ENCODE data around the gene NEUROD4.

NEUROD4 gene

DNA sequence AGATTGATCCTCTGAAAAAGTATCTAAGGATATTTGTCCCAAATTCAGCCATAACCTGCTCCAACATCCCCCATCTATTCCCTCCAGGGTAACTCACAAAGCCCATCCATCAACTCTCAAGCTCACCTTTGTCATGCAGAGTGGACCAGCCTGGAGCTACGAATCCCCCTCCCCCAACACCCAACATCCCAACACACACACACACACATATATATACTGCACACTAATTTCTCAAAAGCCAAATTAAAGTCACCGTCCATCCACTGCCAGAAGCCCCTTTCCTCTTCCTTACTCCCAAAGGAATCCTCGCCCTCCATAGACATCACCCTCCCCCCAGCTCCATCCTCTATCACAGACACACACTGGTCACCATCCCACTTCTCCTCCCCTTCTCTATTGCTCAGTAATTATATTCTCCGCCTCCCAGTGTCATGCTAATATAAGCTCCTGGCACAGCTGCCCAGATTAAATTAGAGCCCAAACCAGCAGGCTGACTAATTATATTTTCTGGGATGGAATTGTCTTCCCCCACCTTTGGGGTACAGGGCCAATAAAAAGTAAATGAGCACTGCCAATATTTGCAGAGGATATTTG lies 21.7 kb upstream of the NEUROD4 start:
- no peak for DNase-seq (ENCODE audit: low read depth in 1 of 2, low spot score in 1 of 2)

DNA sequence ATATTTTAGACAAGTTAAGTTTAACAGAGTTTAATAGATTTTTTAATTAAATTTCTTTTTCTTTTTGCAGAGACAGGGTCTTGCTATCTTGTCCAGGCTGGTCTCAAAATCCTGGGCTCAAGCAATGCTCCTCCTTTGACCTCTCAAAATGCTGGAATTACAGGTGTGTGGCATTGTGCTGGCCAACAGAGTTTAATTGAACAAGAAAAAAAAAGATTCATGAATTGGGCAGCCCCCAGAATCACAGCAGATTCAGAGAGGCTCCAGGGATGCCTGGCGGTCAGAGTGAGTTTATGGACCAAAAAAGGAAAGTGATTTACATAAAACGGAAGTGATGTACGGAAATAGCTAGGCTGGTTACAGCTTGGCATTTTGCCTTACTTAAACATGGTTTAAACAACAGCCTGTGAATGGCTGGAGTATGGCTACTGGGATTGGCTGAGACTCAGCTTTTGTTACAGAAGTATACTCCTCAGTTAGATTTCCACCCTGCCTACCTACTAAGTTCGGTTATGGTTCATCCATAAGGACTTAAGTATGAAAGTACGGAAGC lies 20.7 kb upstream of the NEUROD4 start:
- DNase-seq (ENCODE audit: low read depth in 1 of 2, low spot score in 1 of 2) = no peak

DNA sequence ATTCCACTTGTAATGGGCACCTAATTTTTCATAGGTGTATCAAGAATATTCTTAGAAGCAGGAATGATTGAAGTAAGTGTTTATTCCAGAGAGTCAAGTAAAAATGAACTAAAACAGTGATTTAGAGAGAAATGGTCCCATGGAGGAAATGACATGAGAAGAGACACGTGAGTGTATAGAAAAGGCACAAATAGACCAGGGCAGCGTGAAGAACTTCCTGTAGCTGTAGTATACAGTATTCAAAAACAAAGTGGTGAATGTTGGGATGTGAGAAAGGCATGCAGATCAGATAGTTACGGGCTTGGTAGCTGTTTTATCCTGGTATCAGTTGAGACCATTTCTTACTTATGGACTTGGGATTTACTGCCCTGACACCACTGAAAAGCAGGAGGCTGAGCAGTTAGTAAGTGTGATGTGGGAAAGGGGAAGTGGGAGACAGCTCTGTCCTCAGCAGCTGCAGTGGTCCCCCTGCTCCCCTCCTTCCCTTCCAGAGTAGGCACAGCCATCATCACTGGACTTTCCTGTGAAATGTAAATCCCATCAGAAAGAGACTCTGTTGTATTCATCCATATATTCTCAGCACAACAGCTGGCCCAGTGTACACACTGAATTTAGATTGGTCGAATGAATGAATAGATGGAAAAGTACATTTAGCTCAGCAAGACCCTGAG lies 18.4 kb upstream of the NEUROD4 start:
- no peak for DNase-seq (ENCODE audit: low read depth in 1 of 2, low spot score in 1 of 2)

DNA sequence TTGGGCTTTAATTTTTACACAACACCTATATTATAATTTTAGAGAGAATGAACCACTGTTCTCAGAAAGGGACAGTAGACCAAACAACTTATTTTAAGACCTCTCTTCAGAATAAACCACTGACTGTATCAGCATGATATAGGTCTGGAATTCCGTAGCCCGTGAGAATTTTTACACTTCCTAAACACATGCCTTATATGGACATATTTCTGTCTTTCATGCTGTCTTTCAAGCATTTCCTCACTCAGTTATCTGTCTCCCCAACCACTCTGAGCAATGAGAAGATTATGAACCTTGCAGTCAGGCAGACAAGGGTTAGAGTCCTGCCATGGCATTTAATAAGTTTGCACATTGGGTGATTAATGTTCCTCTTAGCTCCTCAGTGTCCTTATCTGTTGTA lies 17.4 kb upstream of the NEUROD4 start:
- no peak for DNase-seq (ENCODE audit: low read depth in 1 of 2, low spot score in 1 of 2)

DNA sequence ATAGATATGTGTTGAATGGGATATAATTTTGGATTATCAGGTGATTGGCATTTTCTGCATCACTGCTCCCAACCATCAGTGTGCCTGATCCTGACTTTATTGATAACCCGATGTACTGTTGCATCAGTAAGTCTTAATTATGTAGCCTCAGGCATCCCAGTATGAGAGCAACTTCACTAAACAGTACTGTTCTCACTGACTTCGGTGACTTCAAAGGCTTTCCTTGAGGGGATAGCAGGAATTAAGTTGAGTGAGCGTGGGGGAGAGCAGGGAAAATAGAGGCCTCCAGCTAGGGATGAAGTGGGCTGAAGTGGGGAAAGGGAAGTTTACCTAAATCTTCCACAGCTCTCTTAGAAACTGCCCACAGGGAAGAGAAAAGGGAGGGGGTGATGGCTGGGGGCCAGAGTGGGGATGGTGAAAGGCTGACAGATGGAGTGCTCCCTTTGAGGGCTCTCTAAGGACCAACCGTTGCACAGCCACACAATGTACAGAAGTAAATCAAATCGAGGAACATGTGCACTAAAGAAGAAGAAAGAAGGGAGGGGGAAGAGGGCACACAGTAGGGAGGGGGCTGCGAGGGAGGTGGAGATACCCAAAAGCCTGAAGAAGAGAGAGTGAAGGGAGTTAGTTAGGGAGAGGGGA lies 10.7 kb upstream of the NEUROD4 start:
- no peak for DNase-seq (ENCODE audit: low read depth in 1 of 2, low spot score in 1 of 2)

DNA sequence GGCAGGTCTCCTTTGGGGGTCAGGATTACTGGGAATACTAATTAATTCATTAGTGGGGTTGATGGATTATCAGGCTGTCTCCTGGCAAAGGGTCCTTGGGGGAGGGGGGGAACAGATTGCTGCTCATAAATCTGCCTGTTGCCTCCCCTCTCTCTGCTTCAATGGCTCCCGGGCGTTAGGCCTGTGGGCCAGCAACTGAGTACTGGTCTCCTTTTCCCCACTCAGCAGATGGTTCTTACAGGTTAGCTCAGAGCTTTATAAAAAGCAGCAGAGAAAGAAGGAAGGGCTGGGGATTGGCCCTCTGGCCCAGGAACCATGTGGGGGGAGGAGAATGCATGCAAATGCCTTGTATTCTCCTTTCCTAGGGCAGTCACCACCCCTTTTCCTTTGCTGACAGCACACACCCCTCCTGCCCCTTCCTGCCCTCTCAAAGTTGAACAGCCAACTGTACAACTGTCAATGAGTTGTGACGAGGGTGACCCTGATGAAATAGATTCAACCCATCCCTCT lies 2.3 kb upstream of the NEUROD4 start:
- no peak for DNase-seq (ENCODE audit: low read depth in 1 of 2, low spot score in 1 of 2)

DNA sequence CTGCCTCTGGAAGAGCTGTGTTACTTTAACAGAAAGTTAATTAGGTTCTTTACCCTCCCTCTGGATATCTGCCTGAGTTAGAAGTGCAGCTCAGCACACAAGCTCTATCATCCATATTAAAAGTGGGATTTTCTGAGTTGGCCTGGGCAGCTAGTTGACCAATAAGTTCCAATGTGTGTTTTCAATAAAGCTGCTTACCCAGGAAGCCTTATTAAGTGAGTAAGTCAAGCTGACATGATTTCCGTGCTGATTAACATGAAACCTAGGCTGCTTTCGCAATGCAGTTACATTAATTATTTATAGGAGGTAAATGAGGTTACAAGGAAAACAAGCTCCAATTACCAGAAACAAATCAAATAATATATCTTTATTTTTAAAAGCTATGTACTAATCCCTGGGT lies 4.8 kb downstream of the NEUROD4 start:
- no peak for DNase-seq (ENCODE audit: low read depth in 1 of 2, low spot score in 1 of 2)

DNA sequence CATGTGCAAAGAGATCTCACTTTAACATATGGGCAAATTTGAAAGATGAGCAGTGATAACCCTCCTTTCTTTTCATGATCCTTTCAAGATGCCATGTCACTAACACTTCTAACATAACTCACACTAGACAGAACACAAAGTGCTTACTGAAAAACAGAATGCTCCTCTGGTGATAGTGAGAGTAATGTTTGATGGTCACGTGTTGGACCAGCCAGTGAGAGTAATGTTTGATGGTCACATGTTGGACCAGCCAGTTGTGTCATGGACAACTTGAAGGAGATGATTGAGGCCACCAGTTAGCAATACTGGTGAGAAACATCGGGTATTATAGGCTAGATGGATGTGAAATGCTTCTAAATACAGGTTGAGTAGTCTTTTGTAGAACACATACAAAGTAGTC lies 5.7 kb downstream of the NEUROD4 start:
- DNase-seq (ENCODE audit: low read depth in 1 of 2, low spot score in 1 of 2) = no peak

DNA sequence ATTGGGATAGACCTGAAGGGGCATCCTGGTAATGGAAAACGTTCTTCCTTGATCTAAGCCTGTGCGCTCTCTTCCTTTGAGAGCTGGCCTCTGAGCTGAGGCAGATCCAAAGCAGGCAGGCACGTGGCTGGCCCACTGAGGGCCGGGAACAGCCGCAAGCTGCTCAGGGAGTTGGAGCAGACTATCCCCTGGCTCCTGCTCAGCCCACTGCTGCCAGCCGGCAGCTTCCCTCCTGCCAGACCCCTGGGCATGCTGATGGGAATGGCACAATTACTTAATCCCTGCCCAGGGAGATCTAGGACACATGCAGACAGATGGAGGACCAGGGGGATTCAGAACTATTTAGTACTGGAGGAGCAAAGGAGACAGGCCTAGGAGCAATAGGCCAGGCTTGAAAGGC lies 14.4 kb downstream of the NEUROD4 start:
- no peak for DNase-seq (ENCODE audit: low read depth in 1 of 2, low spot score in 1 of 2)

DNA sequence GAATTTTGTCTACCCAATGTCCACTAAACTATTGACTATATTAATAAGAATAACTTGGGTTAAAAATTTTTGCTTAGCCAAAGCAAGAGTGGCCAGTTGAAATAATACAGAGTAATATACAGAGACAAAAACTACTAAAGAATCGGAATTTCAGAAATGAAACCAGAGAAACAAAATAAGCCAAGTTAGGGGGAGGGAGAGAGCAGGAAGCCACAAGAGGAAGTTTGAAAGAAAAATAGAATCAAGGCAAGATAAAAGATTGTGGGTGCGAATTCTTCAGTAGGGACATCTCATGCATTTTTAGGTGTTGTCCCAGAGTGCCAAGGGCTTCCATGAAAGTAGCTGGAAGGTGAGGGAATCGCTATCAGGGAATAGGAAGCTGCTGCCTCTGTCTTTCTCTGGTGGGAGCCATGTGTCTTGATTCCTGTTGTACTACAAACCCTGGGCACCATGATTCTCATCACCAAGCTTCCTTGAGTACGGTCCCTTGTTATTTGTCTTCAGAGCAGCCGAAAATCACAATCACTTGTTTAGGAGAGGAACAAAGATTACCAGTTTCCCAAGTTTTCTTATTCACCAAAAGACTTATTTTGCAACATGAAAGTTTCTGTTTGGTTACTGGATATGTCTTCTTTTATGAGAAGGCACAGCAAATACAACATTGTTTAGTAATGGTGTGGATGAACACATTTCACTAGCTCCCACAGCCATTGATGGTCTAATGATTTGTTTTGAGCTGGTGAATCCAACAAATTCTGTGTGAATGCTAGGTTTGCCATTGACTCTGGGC lies 16.7 kb downstream of the NEUROD4 start:
- DNase-seq (ENCODE audit: low read depth in 1 of 2, low spot score in 1 of 2) = no peak

DNA sequence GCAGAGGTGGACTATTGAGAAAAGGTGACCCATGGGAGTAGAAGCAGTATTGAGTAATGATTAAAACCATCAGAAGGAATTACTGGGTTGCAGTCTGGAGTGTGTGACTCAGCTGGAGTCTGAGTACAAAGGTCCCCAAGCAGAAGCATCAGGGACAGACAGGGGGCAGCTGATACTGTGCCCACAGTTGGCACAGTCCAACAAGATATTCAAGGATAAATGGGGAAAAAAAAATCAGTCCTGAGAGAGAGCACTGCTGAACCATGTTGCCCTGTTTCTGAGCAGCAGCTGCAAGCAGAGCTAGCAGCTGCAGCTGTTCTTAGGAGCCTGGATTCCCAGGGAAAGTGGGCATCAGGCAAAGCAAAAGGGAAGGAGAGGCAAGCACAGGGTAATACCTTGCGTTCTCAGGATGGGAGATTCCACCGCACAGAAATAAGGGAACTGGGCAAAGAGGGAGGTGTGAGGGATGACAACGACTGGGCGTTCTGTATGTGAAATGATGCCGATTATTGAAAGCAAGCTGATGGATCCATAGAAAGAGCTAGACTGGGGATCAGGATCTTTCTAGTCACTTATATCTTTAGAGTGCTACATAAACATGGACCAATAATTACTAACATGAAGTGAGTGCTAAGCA lies 17.7 kb downstream of the NEUROD4 start:
- DNase-seq (ENCODE audit: low read depth in 1 of 2, low spot score in 1 of 2) = no peak

DNA sequence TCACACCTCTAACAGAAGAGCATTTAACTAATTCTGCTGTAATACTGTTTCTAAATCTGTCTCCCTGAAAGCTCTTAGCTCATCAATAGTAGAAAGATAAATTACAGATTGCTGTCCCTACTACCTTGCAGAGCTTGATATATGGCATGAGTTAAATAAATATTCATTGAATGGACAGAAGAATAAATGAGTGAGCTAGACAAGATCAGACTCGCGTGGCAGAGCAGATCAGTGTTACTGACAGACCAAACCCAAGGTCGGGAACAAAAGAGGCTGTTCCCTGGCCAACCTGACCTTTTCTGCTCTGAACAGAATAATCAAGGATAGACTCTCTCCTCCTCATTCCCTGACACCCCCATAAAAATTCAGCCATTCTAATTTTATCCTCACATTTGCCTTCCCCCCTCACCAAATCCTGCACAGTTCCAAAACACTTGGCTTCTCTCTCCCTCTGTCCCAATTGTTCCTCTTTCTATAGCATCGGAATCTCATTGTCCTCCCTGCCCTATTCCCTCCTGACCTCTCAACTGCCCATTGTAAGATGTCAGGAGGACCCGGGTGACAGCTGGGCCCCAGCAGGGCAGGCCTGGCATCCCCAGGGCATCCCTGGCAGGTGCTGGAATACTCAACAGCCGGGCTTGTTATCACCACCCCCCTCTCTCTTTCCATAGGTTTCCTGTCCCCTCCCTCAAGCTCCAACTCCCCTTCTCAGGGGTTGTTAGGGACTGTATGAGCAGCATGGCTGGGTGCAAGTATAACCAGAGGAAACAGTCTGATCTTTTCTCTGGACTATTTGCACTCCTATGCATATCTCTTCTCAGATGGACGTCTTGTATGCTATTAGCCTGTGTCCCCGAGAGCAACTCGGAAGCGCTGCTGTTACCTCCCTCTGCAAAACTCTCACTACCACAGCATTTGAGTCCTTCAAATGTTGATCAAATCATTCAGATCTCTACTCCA lies 19.9 kb downstream of the NEUROD4 start:
- DNase-seq (ENCODE audit: low read depth in 1 of 2, low spot score in 1 of 2) = no peak

DNA sequence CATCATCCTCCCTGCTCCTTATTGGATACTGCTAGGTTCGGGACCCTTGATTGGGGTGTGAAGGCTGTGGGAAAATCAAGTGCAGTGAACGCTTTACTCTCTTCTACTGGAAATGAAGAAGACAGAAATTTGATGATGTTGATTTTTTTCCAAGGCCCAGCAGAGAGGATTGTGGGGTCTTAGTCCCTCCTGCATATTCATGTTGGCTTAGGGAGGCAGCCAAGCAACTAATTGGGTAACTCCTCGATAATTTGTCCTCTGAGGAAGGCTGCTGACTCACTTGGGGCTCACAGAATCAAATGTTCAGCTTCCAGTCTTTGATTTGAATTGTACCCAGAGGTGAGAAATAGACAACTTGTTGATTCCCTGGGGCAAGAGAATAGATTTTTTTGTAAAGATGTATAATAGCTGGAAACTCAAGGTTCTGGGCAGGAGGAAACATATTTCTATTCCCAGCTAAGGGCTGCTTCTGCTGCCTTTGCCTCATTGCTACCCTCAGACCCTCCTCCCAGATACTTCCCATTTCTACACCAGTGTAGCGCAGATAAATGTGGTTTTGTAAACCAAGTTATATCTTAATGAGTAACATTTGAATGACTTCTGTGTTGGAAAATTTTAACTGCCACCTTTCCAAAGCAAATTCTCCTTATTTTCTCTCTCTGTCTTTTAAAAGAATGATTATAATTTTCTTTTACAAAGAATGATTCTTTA lies 21.7 kb downstream of the NEUROD4 start:
- DNase-seq (ENCODE audit: low read depth in 1 of 2, low spot score in 1 of 2) = no peak

DNA sequence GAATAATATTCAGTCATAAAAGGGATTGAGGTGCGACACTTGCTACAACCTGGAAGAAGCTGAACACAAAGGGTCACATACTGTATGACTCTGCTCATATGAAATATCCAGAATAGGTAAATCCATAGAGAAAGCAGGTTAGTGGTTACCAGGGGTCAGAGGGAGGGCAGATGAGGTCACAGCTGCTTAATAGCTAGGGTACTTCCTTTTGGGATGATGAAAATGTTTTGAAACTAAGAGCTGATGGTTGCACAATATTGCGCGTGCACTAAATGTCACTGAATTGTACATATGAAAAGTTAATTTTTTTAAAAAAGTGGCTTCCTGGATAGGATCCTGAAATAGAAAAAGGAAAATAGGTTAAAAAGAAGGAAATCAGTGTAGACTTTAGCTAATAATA lies 23.8 kb downstream of the NEUROD4 start:
- DNase-seq (ENCODE audit: low read depth in 1 of 2, low spot score in 1 of 2) = no peak

DNA sequence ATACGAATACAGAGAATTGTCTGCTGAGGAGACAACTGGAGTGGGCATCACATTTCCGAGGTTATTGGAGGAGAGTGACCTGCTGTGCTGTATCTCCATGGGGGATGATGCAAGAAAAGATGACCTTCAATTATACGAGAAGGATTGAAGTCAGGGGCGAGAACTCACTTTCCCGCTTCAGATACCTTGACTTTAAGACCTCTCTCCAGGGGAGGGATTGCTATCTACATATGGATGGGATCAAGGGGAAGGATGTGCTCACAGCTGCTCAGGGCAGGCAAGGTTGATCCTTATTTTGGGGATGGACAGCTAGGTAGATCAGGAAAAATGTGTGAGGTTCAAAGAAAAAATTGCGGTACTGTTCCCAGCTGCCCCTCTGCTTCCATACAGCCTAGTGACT lies 24.4 kb downstream of the NEUROD4 start:
- DNase-seq (ENCODE audit: low read depth in 1 of 2, low spot score in 1 of 2) = no peak

DNA sequence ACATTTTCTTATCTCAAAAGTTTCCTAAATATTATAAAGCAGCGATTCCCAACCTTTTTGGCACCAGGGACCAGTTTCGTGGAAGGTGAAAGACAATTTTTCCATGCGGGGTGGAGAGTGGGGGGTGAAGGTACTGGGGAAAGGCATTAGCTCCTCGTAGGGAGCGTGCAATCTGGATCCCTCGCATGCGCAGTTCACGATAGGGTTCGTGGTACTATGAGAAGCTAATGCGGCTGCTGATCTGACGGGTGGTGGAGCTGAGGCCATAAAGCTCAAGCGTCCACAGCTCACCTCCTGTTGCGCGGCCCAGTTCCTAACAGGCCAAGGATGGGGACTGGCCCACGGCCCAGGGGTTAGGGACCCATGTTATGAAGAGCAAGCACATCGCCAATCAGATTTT lies 29.9 kb downstream of the NEUROD4 start:
- DNase-seq (ENCODE audit: low read depth in 1 of 2, low spot score in 1 of 2) = no peak

DNA sequence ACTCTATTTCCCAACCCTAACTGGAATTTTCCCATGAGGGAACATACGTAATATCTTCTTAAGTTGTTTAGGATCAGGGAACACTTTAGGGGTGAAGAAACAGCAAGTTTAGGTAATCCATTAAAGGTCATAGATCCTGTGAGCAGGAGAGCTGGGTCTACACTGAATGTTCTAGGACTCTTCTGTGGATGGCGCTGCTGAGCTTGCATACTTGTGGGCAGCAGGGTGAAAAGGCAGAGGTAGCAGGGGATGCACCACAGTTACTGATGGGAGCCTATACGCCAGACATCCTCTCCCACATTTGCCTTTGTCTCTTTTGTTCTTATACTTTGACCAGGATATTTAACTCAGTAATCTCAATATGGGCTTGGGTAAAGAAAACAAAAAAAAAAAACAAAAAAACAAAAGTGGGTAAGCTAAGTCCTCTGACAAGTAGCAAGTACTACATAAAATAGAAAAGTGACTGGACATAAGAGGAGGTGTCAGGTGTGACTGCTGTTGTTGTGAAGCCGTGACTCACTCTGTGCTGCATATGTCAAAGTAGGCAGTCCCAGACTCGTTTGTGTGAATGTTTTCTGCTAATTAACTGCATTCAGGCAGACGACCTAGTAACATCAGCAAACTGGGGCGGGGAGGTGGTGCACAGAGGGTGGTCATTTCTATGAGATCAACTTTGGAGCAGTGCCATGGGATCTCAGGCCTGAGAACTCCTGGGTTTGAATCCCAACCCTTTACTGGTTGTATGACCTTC lies 31.6 kb downstream of the NEUROD4 start:
- DNase-seq (ENCODE audit: low read depth in 1 of 2, low spot score in 1 of 2) = no peak

DNA sequence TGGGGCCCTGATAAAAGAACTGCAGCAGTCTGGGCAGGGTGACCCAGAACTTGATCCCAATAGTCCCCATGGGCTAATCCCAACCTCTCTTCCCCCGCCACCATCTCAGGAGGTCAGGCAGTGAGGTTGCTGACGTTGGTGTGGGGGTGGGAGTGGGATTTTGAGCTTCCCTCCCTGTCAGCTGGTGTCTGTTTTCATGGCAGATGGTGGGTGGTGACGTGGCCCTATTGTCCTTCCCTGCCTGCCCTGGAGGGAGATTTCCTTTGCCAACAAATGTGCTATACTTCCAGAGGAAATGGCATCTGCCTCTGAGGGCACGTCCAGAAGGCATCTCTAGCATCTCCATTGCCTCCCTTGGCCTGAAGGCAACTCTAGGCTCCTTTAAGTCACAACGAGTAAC lies 37.7 kb downstream of the NEUROD4 start:
- DNase-seq (ENCODE audit: low read depth in 1 of 2, low spot score in 1 of 2) = no peak

DNA sequence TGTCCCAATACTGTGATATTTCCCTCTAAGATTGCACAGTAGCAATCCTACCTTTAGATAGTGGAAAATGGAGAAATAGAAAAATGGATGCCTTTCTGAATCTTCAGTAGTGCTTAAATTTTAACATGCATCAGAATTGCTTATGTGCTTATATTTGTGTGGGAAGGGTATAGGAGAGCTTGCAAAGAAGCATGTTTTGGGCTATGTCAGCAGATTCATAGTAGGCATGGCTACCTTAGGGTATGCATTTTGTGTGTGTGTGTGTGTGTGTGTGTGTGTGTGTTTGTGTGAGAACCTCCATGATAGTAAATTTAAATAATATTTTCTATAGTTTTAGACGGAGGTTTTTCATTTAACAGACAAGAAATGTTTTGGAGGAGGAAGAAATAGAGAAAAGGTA lies 38.3 kb downstream of the NEUROD4 start:
- no peak for DNase-seq (ENCODE audit: low read depth in 1 of 2, low spot score in 1 of 2)
